ENCODE results near the gene SH2D6. TPM values are rescaled to one million over a fixed set of nuclear protein-coding genes. Genes with fewer than 3 reads are reported as not detected.

Gene SH2D6
- total and polyA plus RNA-seq, 2 experiments from 2014 or later: 0.31 TPM; not detected in 1

GRCh38 chr2:85427300-85427835, 8.9 kb downstream of the SH2D6 start:
- Histone ChIP-seq H3K27me3 (replicated peaks; ENCODE audit: insufficient read depth) (no peaks in the 10 kb centered on the region), H4K20me1 (ENCODE audit: insufficient read depth) (no peaks in the 10 kb centered on the region), H3K9ac (no peak overlapping the region), H3K36me3 (ENCODE audit: low read depth) (no peaks in the 10 kb centered on the region), H3K9me3 (ENCODE audit: low read depth) (no peaks in the 10 kb centered on the region), H3F3A (ENCODE audit: insufficient read depth) (no peaks in the 10 kb centered on the region), H3K4me3 (no peak overlapping the region), H3K27ac (no peak overlapping the region), H3K79me2 (ENCODE audit: insufficient read depth) (no peaks in the 10 kb centered on the region), H3K4me2 (ENCODE audit: unreplicated experiment) (no peak overlapping the region), H3K9me2 (ENCODE audit: insufficient read depth) (no peaks in the 10 kb centered on the region), H3K4me1 (ENCODE audit: insufficient read depth) (no peaks in the 10 kb centered on the region), H2AFZ (no peak overlapping the region)
- DNase-seq: no peak
- 87 to 97% methylated on average over 3 of the region's 3 CpGs for WGBS, 2 experiments (ENCODE audit: low coverage in 1 of 2, low lambda C conversion rate in 2 of 2, missing lambda C conversion rate in 2 of 2)
- in situ Hi-C loops (cut with MboI): no loop called here
- TF ChIP-seq EZH2phosphoT487 (IDR thresholded peaks at IDR 0.05; ENCODE audit: insufficient read depth, low read depth) (no peak), EZH2 (IDR thresholded peaks at IDR 0.05; ENCODE audit: insufficient read depth, poor library complexity, severe bottlenecking) (no peak)

GRCh38 chr2:85428343-85428881, 9.9 kb downstream of the SH2D6 start:
- WGBS, 2 experiments (ENCODE audit: low coverage in 1 of 2, low lambda C conversion rate in 2 of 2, missing lambda C conversion rate in 2 of 2): 89 to 91% methylated on average over 7 of the region's 7 CpGs
- in situ Hi-C loops (cut with MboI): no loop called here
- Histone ChIP-seq H3K4me3 (no peak overlapping the region), H3F3A (ENCODE audit: insufficient read depth) (no peaks in the 10 kb centered on the region), H3K27me3 (replicated peaks; ENCODE audit: insufficient read depth) (no peaks in the 10 kb centered on the region), H3K4me1 (ENCODE audit: insufficient read depth) (no peaks in the 10 kb centered on the region), H2AFZ (no peak overlapping the region), H3K4me2 (ENCODE audit: unreplicated experiment) (no peak overlapping the region), H3K9me2 (ENCODE audit: insufficient read depth) (no peaks in the 10 kb centered on the region), H3K9ac (no peak overlapping the region), H3K27ac (no peak overlapping the region), H4K20me1 (ENCODE audit: insufficient read depth) (no peaks in the 10 kb centered on the region), H3K9me3 (ENCODE audit: low read depth) (no peaks in the 10 kb centered on the region), H3K36me3 (ENCODE audit: low read depth) (no peaks in the 10 kb centered on the region), H3K79me2 (ENCODE audit: insufficient read depth) (no peaks in the 10 kb centered on the region)
- DNase-seq: peak; percentile 23
- no peak for TF ChIP-seq EZH2phosphoT487 (IDR thresholded peaks at IDR 0.05; ENCODE audit: insufficient read depth, low read depth)

- no peaks in the 10 kb centered on the region for H3K27me3 ChIP-seq (replicated peaks; ENCODE audit: insufficient read depth)
- in situ Hi-C loops (cut with MboI): no loop called here
- no peaks in the 10 kb centered on the region for H3K79me2 ChIP-seq (ENCODE audit: insufficient read depth)
- H3K4me3 ChIP-seq: no peak overlapping the region
- no peak overlapping the region for H2AFZ ChIP-seq
- H3K9ac ChIP-seq: no peak overlapping the region
- no peaks in the 10 kb centered on the region for H3K9me3 ChIP-seq (ENCODE audit: low read depth)
- no peak overlapping the region for H3K27ac ChIP-seq
- H4K20me1 ChIP-seq (ENCODE audit: insufficient read depth): no peaks in the 10 kb centered on the region
- no peaks in the 10 kb centered on the region for H3F3A ChIP-seq (ENCODE audit: insufficient read depth)
- H3K36me3 ChIP-seq (ENCODE audit: low read depth): no peaks in the 10 kb centered on the region
- no peak for TF ChIP-seq EZH2phosphoT487 (IDR thresholded peaks at IDR 0.05; ENCODE audit: insufficient read depth, low read depth)
- H3K4me1 ChIP-seq (ENCODE audit: insufficient read depth): no peaks in the 10 kb centered on the region
- no peaks in the 10 kb centered on the region for H3K9me2 ChIP-seq (ENCODE audit: insufficient read depth)
- WGBS, 2 experiments (ENCODE audit: low coverage in 1 of 2, low lambda C conversion rate in 2 of 2, missing lambda C conversion rate in 2 of 2): 82 to 85% methylated on average over 9 to 12 of the region's 12 CpGs
- DNase-seq: no peak
- no peak overlapping the region for H3K4me2 ChIP-seq (ENCODE audit: unreplicated experiment)
Measured at GRCh38 chr2:85429213-85429923, 10.9 kb downstream of the SH2D6 start.

GRCh38 chr2:85429924-85430289, 11.4 kb downstream of the SH2D6 start:
- no peak overlapping the region for H3K27ac ChIP-seq

More at GRCh38 chr2:85429924-85430289, 11.4 kb downstream of the SH2D6 start:
- no peak overlapping the region for H3K9ac ChIP-seq
- H2AFZ ChIP-seq: no peak overlapping the region
- no peaks in the 10 kb centered on the region for H3F3A ChIP-seq (ENCODE audit: insufficient read depth)
- no peak overlapping the region for H3K4me3 ChIP-seq
- no peaks in the 10 kb centered on the region for H3K9me3 ChIP-seq (ENCODE audit: low read depth)
- no peaks in the 10 kb centered on the region for H3K36me3 ChIP-seq (ENCODE audit: low read depth)
- no peaks in the 10 kb centered on the region for H3K27me3 ChIP-seq (replicated peaks; ENCODE audit: insufficient read depth)
- H3K4me1 ChIP-seq (ENCODE audit: insufficient read depth): no peaks in the 10 kb centered on the region
- DNase-seq: no peak
- in situ Hi-C loops (cut with MboI): no loop called here
- WGBS, 2 experiments (ENCODE audit: low coverage in 1 of 2, low lambda C conversion rate in 2 of 2, missing lambda C conversion rate in 2 of 2): 73 to 83% methylated on average over 2 of the region's 2 CpGs
- no peaks in the 10 kb centered on the region for H3K79me2 ChIP-seq (ENCODE audit: insufficient read depth)
- no peak overlapping the region for H3K4me2 ChIP-seq (ENCODE audit: unreplicated experiment)
- H4K20me1 ChIP-seq (ENCODE audit: insufficient read depth): no peaks in the 10 kb centered on the region
- H3K9me2 ChIP-seq (ENCODE audit: insufficient read depth): no peaks in the 10 kb centered on the region
- TF ChIP-seq EZH2 (IDR thresholded peaks at IDR 0.05; ENCODE audit: insufficient read depth, poor library complexity, severe bottlenecking) (no peak), EZH2phosphoT487 (IDR thresholded peaks at IDR 0.05; ENCODE audit: insufficient read depth, low read depth) (no peak)

Measured in GM23248 (cell line).